Activated T-cell treated with anti-CD3 and anti-CD28 coated beads, Interleukin-2, amount 50 U/mL, for 24 hours (primary cell): ENCODE measurements around the gene HPD.
"Not testable (repeated sequence)": the region's sequence is repeated elsewhere in the genome, so short reads cannot be mapped to it uniquely, and the experiment has no call there.

Experiments
- DNase-seq: peaks from one replicate; pipeline ENCODE4 v3.0.0-alpha.2; 2020
- H3K27ac Mint-ChIP-seq: 2 replicates; pipeline ENCODE4 v1.8.0; 2020; ENCODE audit warnings: mild to moderate bottlenecking, mixed read lengths
- H3K27me3 Mint-ChIP-seq: 2 replicates; pipeline ENCODE4 v1.8.0; 2020; ENCODE audit warnings: mixed read lengths
- H3K36me3 Mint-ChIP-seq: 2 replicates; pipeline ENCODE4 v1.8.0; 2020; ENCODE audit warnings: low read depth, mixed read lengths
- H3K4me1 Mint-ChIP-seq: 2 replicates; pipeline ENCODE4 v1.8.0; 2020; ENCODE audit warnings: low read depth, mixed read lengths
- H3K4me3 Mint-ChIP-seq: 2 replicates; pipeline ENCODE4 v1.8.0; 2020; ENCODE audit warnings: mild to moderate bottlenecking, moderate library complexity, mixed read lengths
- H3K9me3 Mint-ChIP-seq: 2 replicates; pipeline ENCODE4 v1.8.0; 2020; ENCODE audit warnings: mixed read lengths

Gene HPD

GRCh38 chr12:121858662-121859572 lies at the start of gene HPD:
HPD (minus strand) TSS chr12:121858859; CDS start chr12:121858823, 36 bp downstream.
- Mint-ChIP-seq H3K4me3 (no peak within 1 kb of the TSS), H3K36me3 (no peaks in the 10 kb centered on the region), H3K9me3 (no peaks in the 10 kb centered on the region), H3K4me1 (no peaks in the 10 kb centered on the region), H3K27me3 (no peaks in the 10 kb centered on the region), H3K27ac (no peak within 1 kb of the TSS)
- DNase-seq: no peak

- Mint-ChIP-seq H3K4me3 (no peak overlapping the region), H3K9me3 (no peaks in the 10 kb centered on the region), H3K36me3 (peaks cover 78% of the 10 kb centered on the region), H3K4me1 (peaks cover 10% of the 10 kb centered on the region), H3K27me3 (no peaks in the 10 kb centered on the region), H3K27ac (peak overlapping the region; percentile 17)
- DNase-seq: no peak
These were observed 47.1 kb upstream of the HPD start for GRCh38 chr12:121905746-121906145.

GRCh38 chr12:121903202-121903601 lies 44.5 kb upstream of the HPD start:
- no peak overlapping the region for H3K4me3 Mint-ChIP-seq
- peaks cover 82% of the 10 kb centered on the region for H3K36me3 Mint-ChIP-seq
- no peak overlapping the region for H3K27ac Mint-ChIP-seq
- H3K4me1 Mint-ChIP-seq: peaks cover 4% of the 10 kb centered on the region
- H3K9me3 Mint-ChIP-seq: no peaks in the 10 kb centered on the region
- no peaks in the 10 kb centered on the region for H3K27me3 Mint-ChIP-seq
- no peak for DNase-seq

GRCh38 chr12:121899590-121899989 lies 40.9 kb upstream of the HPD start:
- H3K27me3 Mint-ChIP-seq: no peaks in the 10 kb centered on the region
- peaks cover 5% of the 10 kb centered on the region for H3K4me1 Mint-ChIP-seq
- no peaks in the 10 kb centered on the region for H3K9me3 Mint-ChIP-seq
- H3K36me3 Mint-ChIP-seq: peaks cover 87% of the 10 kb centered on the region
- no peak overlapping the region for H3K27ac Mint-ChIP-seq
- H3K4me3 Mint-ChIP-seq: no peak overlapping the region
- no peak for DNase-seq

GRCh38 chr12:121898287-121898686 lies 39.6 kb upstream of the HPD start:
- no peak overlapping the region for H3K4me3 Mint-ChIP-seq
- peaks cover 89% of the 10 kb centered on the region for H3K36me3 Mint-ChIP-seq

GRCh38 chr12:121894633-121895032 lies 36.0 kb upstream of the HPD start:
- Mint-ChIP-seq H3K36me3 (peaks cover 74% of the 10 kb centered on the region), H3K4me1 (peaks cover 38% of the 10 kb centered on the region), H3K27me3 (no peaks in the 10 kb centered on the region), H3K4me3 (no peak overlapping the region), H3K27ac (peak overlapping the region; percentile 88), H3K9me3 (no peaks in the 10 kb centered on the region)
- DNase-seq: no peak

More at GRCh38 chr12:121898287-121898686, 39.6 kb upstream of the HPD start:
- H3K4me1 Mint-ChIP-seq: peaks cover 17% of the 10 kb centered on the region
- no peak overlapping the region for H3K27ac Mint-ChIP-seq
- no peaks in the 10 kb centered on the region for H3K27me3 Mint-ChIP-seq
- no peak for DNase-seq
- H3K9me3 Mint-ChIP-seq: no peaks in the 10 kb centered on the region

- Mint-ChIP-seq H3K4me3 (no peak overlapping the region), H3K27ac (peak overlapping the region; percentile 88), H3K36me3 (peaks cover 74% of the 10 kb centered on the region), H3K9me3 (no peaks in the 10 kb centered on the region), H3K27me3 (no peaks in the 10 kb centered on the region), H3K4me1 (peaks cover 42% of the 10 kb centered on the region)
- no peak for DNase-seq
These were observed 35.4 kb upstream of the HPD start for GRCh38 chr12:121893961-121894460.

GRCh38 chr12:121892673-121893561 lies 34.3 kb upstream of the HPD start:
- H3K4me1 Mint-ChIP-seq: peaks cover 48% of the 10 kb centered on the region
- H3K36me3 Mint-ChIP-seq: peaks cover 68% of the 10 kb centered on the region
- H3K9me3 Mint-ChIP-seq: no peaks in the 10 kb centered on the region

GRCh38 chr12:121889661-121890060 lies 31.0 kb upstream of the HPD start:
- Mint-ChIP-seq H3K4me3 (peak overlapping the region; percentile 96), H3K36me3 (peaks cover 44% of the 10 kb centered on the region), H3K4me1 (peaks cover 48% of the 10 kb centered on the region), H3K27ac (peak overlapping the region; percentile 99)
- not testable (repeated sequence) for H3K27me3 Mint-ChIP-seq, H3K9me3 Mint-ChIP-seq, DNase-seq

More at GRCh38 chr12:121892673-121893561, 34.3 kb upstream of the HPD start:
- no peaks in the 10 kb centered on the region for H3K27me3 Mint-ChIP-seq
- no peak overlapping the region for H3K4me3 Mint-ChIP-seq
- DNase-seq: no peak
- peak overlapping the region; percentile 88 for H3K27ac Mint-ChIP-seq

- H3K27ac Mint-ChIP-seq: peak overlapping the region; percentile 99
- no peaks in the 10 kb centered on the region for H3K9me3 Mint-ChIP-seq
- DNase-seq: no peak
- peaks cover 39% of the 10 kb centered on the region for H3K36me3 Mint-ChIP-seq
- peaks cover 44% of the 10 kb centered on the region for H3K4me1 Mint-ChIP-seq
- peak overlapping the region; percentile 96 for H3K4me3 Mint-ChIP-seq
- no peaks in the 10 kb centered on the region for H3K27me3 Mint-ChIP-seq
These were observed 30.6 kb upstream of the HPD start for GRCh38 chr12:121889274-121889624.

GRCh38 chr12:121888478-121889273 lies 30.0 kb upstream of the HPD start, which contains the start of gene PSMD9:
PSMD9 (plus strand) TSS chr12:121888790; CDS start chr12:121888857, 67 bp downstream.
- peak; percentile 99 for DNase-seq

GRCh38 chr12:121888083-121888477 lies 29.4 kb upstream of the HPD start:
- H3K27ac Mint-ChIP-seq: peak overlapping the region; percentile 99
- H3K27me3 Mint-ChIP-seq: no peaks in the 10 kb centered on the region
- peaks cover 33% of the 10 kb centered on the region for H3K4me1 Mint-ChIP-seq
- peaks cover 30% of the 10 kb centered on the region for H3K36me3 Mint-ChIP-seq
- no peak for DNase-seq
- no peaks in the 10 kb centered on the region for H3K9me3 Mint-ChIP-seq
- peak overlapping the region; percentile 96 for H3K4me3 Mint-ChIP-seq

More at GRCh38 chr12:121888478-121889273, 30.0 kb upstream of the HPD start, which contains the start of gene PSMD9:
- H3K9me3 Mint-ChIP-seq: no peaks in the 10 kb centered on the region
- peak within 1 kb of the TSS; percentile 99 for H3K27ac Mint-ChIP-seq
- H3K27me3 Mint-ChIP-seq: no peaks in the 10 kb centered on the region
- H3K4me1 Mint-ChIP-seq: peaks cover 39% of the 10 kb centered on the region
- H3K36me3 Mint-ChIP-seq: peaks cover 34% of the 10 kb centered on the region
- H3K4me3 Mint-ChIP-seq: peak within 1 kb of the TSS; percentile 96

- not testable (repeated sequence) for DNase-seq, H3K27me3 Mint-ChIP-seq, H3K9me3 Mint-ChIP-seq, H3K27ac Mint-ChIP-seq, H3K4me3 Mint-ChIP-seq
- Mint-ChIP-seq H3K4me1 (peaks cover 19% of the 10 kb centered on the region), H3K36me3 (peaks cover 13% of the 10 kb centered on the region)
These were observed 26.5 kb upstream of the HPD start for GRCh38 chr12:121885129-121885528.

- no peak overlapping the region for H3K4me3 Mint-ChIP-seq
- H3K9me3 Mint-ChIP-seq: no peaks in the 10 kb centered on the region
- peaks cover 8% of the 10 kb centered on the region for H3K4me1 Mint-ChIP-seq
- no peak overlapping the region for H3K27ac Mint-ChIP-seq
- H3K36me3 Mint-ChIP-seq: no peaks in the 10 kb centered on the region
- H3K27me3 Mint-ChIP-seq: no peaks in the 10 kb centered on the region
- no peak for DNase-seq
These were observed 24.6 kb upstream of the HPD start for GRCh38 chr12:121883315-121883660.
